Measurements from ENCODE around the gene SPAG7. TPM values are rescaled to one million over a fixed set of nuclear protein-coding genes. Genes with fewer than 3 reads are reported as not detected.
"Not testable (repeated sequence)": the region's sequence is repeated elsewhere in the genome, so short reads cannot be mapped to it uniquely, and the experiment has no call there.

SPAG7 gene
- total and polyA plus RNA-seq, 10 donors, result 34.8 to 89.1 (median 55.5) TPM

DNA sequence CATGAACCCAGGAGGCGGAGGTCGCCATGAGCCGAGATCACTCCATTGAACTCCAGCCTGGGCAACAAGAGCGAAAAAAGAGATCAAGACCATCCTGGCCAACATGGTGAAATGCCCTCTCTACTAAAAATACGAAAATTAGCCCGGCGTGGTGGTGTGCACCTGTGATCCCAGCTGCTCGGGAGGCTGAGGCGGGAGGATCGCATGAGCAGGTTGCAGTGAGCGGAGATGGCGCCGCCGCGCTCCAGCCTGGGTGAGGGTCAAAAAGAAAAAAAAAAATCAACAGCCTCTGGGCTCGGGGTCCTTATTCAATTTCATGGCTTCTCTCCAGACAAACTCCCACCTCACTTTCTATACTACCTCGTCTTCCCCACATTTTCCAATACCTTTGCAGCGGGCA lies 38.7 kb downstream of the SPAG7 start:
- intact Hi-C loops (cut with DNase I; ENCODE audit: low total_unique reads), result no loop called here
- Histone ChIP-seq H3K36me3 (peaks cover 0 to 4% (median 0%) of the 10 kb centered on the region in 6 donors), H3K4me3 (no peak overlapping the region), H3K27me3 (replicated peaks in 1 of 7) (no peaks in the 10 kb centered on the region), H3K27ac (no peak overlapping the region), H3K9me3 (no peaks in the 10 kb centered on the region), H3K4me1 (peaks cover under 1 to 22% (median 8%) of the 10 kb centered on the region in 6 donors)
- no peak for DNase-seq
- WGBS, 5 donors, result 95 to 98% (median 97%) methylated on average over 18 of the region's 18 CpGs
- TF ChIP-seq POLR2AphosphoS5 (IDR thresholded peaks at IDR 0.05), result peak in 1 of 3 donors; percentile 23
- no peak for TF ChIP-seq POLR2A (IDR thresholded peaks at IDR 0.05)

DNA sequence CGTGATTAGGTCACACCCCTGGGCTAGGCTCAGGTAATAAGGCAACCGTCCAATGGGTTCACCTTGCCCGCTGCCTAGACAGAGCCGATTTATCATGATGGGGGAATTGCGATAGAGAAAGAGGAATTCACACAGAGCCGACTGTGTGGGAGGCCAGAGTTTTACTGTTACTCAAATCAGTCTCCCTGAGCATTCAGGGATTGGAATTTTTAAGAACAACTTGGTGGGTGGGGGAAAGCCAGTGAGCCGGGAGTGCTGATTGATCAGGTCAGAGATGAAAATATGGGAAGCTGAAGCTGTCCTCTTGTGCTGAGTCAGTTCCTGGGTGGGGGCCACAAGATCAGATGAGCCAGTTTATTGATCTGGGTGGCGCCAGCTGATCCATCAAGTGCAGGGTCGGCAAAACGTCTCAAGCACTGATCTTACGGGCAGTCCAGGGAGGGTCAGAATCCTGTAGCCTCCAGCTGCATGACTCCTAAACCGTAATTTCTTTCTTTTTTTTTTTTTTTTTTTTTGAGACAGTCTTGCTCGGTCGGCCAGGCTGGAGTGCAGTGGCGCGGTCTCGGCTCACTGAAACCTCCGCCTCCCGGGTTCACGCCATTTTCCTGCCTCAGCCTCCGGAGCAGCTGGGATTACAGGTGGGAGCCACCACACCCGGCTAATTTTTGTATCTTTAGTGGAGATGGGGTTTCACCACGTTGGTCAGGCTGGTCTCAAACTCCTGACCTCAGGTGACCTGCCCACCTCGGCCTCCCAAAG lies 40.9 kb downstream of the SPAG7 start:
- H3K9me3 ChIP-seq; H3K4me1 ChIP-seq; H3K27ac ChIP-seq; H3K27me3 ChIP-seq (replicated peaks in 1 of 7); H3K36me3 ChIP-seq; DNase-seq; H3K4me3 ChIP-seq; intact Hi-C loops (cut with DNase I; ENCODE audit: low total_unique reads): not testable (repeated sequence)
- WGBS, 5 donors, result 84 to 92% (median 90%) methylated on average over 24 of the region's 24 CpGs

DNA sequence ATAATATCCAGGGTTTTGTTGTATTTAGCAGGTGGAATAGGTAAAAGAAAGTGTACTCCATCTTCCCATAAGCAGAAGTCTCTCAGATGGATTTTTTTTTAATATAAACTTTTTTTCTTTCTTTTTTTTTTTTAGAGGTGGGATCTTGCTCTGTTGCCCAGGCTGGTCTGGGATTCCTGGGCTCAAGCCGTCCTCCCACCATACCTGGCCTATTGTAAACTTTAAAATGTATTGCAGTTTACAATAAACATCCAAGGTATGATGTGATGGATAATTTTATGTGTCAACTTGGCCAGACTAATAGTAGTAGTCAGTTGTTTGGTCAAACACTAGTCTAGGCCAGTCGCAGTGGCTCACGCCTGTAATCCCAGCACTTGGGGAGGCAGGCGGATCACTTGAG lies 46.3 kb downstream of the SPAG7 start:
- peaks cover 0 to 10% (median 0%) of the 10 kb centered on the region in 6 donors for H3K4me1 ChIP-seq
- DNase-seq, result no peak
- H3K9me3 ChIP-seq, result no peaks in the 10 kb centered on the region
- no peak overlapping the region for H3K4me3 ChIP-seq
- H3K27ac ChIP-seq, result no peak overlapping the region
- intact Hi-C loops (cut with DNase I; ENCODE audit: low total_unique reads), result no loop called here
- TF ChIP-seq POLR2A (IDR thresholded peaks at IDR 0.05), result no peak
- TF ChIP-seq, protein P1, sequence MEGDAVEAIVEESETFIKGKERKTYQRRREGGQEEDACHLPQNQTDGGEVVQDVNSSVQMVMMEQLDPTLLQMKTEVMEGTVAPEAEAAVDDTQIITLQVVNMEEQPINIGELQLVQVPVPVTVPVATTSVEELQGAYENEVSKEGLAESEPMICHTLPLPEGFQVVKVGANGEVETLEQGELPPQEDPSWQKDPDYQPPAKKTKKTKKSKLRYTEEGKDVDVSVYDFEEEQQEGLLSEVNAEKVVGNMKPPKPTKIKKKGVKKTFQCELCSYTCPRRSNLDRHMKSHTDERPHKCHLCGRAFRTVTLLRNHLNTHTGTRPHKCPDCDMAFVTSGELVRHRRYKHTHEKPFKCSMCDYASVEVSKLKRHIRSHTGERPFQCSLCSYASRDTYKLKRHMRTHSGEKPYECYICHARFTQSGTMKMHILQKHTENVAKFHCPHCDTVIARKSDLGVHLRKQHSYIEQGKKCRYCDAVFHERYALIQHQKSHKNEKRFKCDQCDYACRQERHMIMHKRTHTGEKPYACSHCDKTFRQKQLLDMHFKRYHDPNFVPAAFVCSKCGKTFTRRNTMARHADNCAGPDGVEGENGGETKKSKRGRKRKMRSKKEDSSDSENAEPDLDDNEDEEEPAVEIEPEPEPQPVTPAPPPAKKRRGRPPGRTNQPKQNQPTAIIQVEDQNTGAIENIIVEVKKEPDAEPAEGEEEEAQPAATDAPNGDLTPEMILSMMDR (IDR thresholded peaks at IDR 0.05 in 8 of 11, conservative IDR thresholded peaks at IDR 0.05 in 3 of 11), result no peak
- TF ChIP-seq POLR2AphosphoS5 (IDR thresholded peaks at IDR 0.05), result no peak
- no peaks in the 10 kb centered on the region for H3K27me3 ChIP-seq (replicated peaks in 1 of 7)
- WGBS, 5 donors, result 90 to 99% (median 95%) methylated on average over 4 of the region's 4 CpGs
- H3K36me3 ChIP-seq, result no peaks in the 10 kb centered on the region

DNA sequence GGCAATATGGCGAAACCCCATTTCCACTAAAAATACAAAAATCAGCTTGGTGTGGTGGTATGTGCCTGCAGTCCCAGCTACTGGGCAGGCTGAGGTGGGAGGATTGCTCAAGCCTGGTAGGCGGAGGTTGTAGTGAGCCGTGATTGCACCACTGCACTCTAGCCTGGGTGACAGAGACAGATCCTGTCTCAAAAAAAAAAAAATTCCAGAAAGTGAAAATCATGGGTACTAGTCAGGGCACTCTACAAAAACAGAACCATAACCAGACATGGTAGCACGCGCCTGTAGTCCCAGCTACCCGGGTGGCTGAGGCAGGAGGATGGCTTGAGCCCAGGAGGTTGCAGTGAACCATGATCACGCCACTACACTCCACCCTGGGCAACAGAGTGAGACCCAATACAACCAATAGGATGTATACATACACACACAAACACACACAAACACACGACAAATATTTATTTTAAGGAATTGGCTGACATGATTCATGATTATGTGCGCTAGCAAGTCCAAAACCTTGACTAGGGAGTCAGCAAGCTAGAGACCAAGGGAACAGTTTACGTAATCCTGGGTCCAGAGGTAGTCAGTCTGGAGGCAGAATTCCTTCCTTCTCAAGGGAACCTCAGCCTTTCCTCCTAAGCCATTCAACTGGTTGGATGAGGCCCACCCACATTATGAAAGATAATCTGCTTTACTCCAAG lies 47.1 kb downstream of the SPAG7 start:
- Histone ChIP-seq H3K9me3 (no peaks in the 10 kb centered on the region), H3K4me1 (peaks cover 0 to 10% (median 0%) of the 10 kb centered on the region in 6 donors), H3K4me3 (no peak overlapping the region), H3K27me3 (replicated peaks in 1 of 7) (no peaks in the 10 kb centered on the region), H3K27ac (no peak overlapping the region), H3K36me3 (no peaks in the 10 kb centered on the region)
- no peak for DNase-seq
- TF ChIP-seq POLR2AphosphoS5 (IDR thresholded peaks at IDR 0.05) (no peak), POLR2A (IDR thresholded peaks at IDR 0.05) (no peak)
- TF ChIP-seq, protein P1 (IDR thresholded peaks at IDR 0.05 in 8 of 11, conservative IDR thresholded peaks at IDR 0.05 in 3 of 11), result no peak
- 74 to 88% (median 83%) methylated on average over 10 of the region's 10 CpGs for WGBS, 5 donors
- intact Hi-C loops (cut with DNase I; ENCODE audit: low total_unique reads), result no loop called here

DNA sequence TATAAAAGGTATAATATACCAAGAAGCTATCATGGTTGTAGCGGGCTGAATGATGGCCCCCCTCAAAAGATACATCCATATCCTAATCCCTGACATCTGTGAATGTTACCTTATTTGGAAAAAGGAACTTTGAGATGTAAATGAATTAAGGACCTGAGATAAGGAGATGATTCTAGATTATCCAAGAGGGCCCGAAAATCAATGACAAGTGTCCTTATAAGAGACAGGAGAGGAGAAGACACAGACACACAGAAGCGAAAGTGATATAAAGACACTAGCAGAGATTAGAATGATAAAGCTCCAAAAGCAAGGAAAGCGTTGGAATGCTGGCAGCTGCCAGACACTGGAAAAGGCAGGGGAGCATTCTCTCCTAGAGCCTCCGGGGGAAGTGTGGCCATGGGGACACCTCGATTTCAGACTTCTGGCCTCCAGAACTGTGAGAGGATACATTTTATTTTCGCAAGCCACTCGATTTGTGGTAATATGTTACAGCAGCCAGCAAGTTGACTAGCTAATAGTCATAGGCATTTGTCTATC lies 48.0 kb downstream of the SPAG7 start:
- H3K27ac ChIP-seq, result no peak overlapping the region
- TF ChIP-seq, protein P1 (IDR thresholded peaks at IDR 0.05 in 8 of 11, conservative IDR thresholded peaks at IDR 0.05 in 3 of 11), result no peak
- no peak for TF ChIP-seq POLR2A (IDR thresholded peaks at IDR 0.05)
- peaks cover 0 to 10% (median 0%) of the 10 kb centered on the region in 6 donors for H3K4me1 ChIP-seq
- WGBS, 5 donors, result 74 to 84% (median 77%) methylated on average over 8 of the region's 8 CpGs
- H3K27me3 ChIP-seq (replicated peaks in 1 of 7), result no peaks in the 10 kb centered on the region
- no peaks in the 10 kb centered on the region for H3K36me3 ChIP-seq
- DNase-seq, result no peak
- no peaks in the 10 kb centered on the region for H3K9me3 ChIP-seq
- intact Hi-C loops (cut with DNase I; ENCODE audit: low total_unique reads), result no loop called here
- H3K4me3 ChIP-seq, result no peak overlapping the region

DNA sequence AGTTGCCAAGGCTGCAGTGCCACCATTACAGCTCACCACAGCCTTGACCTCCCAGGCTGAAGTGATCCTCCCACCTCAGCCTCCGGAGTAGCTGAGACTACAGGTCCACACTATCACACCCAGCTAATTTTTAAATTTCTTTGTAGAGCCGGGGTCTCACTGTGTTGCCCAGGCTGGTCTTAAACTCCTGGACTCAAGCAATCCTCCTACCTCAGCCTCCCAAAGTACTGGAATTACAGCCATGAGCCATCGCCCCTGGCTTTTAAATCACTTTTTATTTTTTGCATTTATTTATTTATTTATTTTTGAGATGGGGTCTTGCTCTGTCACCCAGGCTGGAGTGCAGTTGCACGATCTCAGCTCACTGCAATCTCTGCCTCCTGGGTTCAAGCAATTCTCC lies 53.1 kb downstream of the SPAG7 start:
- H3K4me1 ChIP-seq; intact Hi-C loops (cut with DNase I; ENCODE audit: low total_unique reads); DNase-seq; H3K9me3 ChIP-seq; H3K4me3 ChIP-seq; H3K27me3 ChIP-seq (replicated peaks in 1 of 7); H3K36me3 ChIP-seq; H3K27ac ChIP-seq: not testable (repeated sequence)
- WGBS, 5 donors, result 84 to 96% (median 93%) methylated on average over 4 of the region's 4 CpGs

Data from spleen (tissue), 11 donors.